Measurements from ENCODE around the gene TMEM125.

DNA sequence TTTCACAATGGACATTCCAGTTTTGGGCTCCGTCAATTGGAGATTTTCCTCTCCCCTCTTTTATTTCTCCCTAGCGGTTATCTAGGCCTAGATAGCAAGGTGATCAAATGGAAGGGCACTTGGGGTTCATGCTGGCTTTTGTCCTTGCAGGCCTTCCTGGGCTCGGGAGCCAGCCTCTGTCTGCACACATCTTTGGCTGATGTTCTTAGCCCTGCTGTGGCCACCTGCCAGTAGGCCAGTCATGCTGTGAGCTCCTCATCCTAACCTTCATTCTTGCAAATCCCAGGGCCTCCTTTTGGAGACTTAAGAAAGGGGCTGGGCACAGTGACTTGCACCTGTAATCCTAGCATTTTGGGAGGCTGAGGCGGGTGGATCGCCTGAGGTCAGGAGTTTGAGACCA lies 44.5 kb downstream of the TMEM125 start:
- TF ChIP-seq, protein P1, sequence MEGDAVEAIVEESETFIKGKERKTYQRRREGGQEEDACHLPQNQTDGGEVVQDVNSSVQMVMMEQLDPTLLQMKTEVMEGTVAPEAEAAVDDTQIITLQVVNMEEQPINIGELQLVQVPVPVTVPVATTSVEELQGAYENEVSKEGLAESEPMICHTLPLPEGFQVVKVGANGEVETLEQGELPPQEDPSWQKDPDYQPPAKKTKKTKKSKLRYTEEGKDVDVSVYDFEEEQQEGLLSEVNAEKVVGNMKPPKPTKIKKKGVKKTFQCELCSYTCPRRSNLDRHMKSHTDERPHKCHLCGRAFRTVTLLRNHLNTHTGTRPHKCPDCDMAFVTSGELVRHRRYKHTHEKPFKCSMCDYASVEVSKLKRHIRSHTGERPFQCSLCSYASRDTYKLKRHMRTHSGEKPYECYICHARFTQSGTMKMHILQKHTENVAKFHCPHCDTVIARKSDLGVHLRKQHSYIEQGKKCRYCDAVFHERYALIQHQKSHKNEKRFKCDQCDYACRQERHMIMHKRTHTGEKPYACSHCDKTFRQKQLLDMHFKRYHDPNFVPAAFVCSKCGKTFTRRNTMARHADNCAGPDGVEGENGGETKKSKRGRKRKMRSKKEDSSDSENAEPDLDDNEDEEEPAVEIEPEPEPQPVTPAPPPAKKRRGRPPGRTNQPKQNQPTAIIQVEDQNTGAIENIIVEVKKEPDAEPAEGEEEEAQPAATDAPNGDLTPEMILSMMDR (IDR thresholded peaks at IDR 0.05) = no peak
- TF ChIP-seq POLR2A (IDR thresholded peaks at IDR 0.05) (no peak), POLR2AphosphoS5 (IDR thresholded peaks at IDR 0.05; ENCODE audit: insufficient read depth in 1 of 2, low read depth in 1 of 2) (no peak)
